Transverse colon (tissue), 4 donors: ENCODE results near the gene SMAD7. TPM values are rescaled to one million over a fixed set of nuclear protein-coding genes. Genes with fewer than 3 reads are reported as not detected.
A peak's percentile ranks its signal among the peaks of the same experiment; 100 is the strongest.

ENCODE experiments used
- DNase-seq: peaks from one replicate; pipeline ENCODE4 v3.0.0-alpha.2; 2019
- H3K27ac ChIP-seq, 4 donors: fragments of 200-600 bp; sonication (generic); 2 replicates each; pipeline ENCODE4 v1.5.1; 2016 to 2018; ENCODE audit warnings: inconsistent platforms in 4 of 4
- H3K27me3 ChIP-seq: fragments of 200-600 bp; sonication (generic); 2 replicates; pipeline ENCODE4 v1.5.1; 2017; ENCODE audit warnings: inconsistent platforms
- H3K36me3 ChIP-seq, 4 donors: fragments of 200-600 bp; sonication (generic); 2 replicates each; pipeline ENCODE4 v1.5.1; 2017 to 2019; ENCODE audit warnings: inconsistent platforms in 4 of 4
- H3K4me1 ChIP-seq, 4 donors: fragments of 200-600 bp; sonication (generic); 2 replicates each; pipeline ENCODE4 v1.5.1; 2017 to 2020; ENCODE audit warnings: inconsistent platforms in 4 of 4
- H3K4me3 ChIP-seq, 4 donors: fragments of 200-600 bp; sonication (generic); 1 replicate in 1 of 4; 2 replicates in 3 of 4; pipeline versions ENCODE4 v1.5.1 to v1.6.1; 2017 to 2019; ENCODE audit warnings: inconsistent platforms in 4 of 4
- H3K9me3 ChIP-seq, 2 donors: fragments of 200-600 bp; sonication (generic); 2 replicates each; pipeline ENCODE4 v1.5.1; 2017 to 2019; ENCODE audit warnings: inconsistent platforms in 2 of 2
- EP300 ChIP-seq: sonication (generic); formaldehyde crosslinking; IDR thresholded peaks from one replicate; pipeline ENCODE4 v1.6.1; 2017; ENCODE audit warnings: antibody characterized with exemption, low read depth
- POLR2A ChIP-seq: fragments of 450-650 bp; IDR thresholded peaks from one replicate; pipeline ENCODE4 v1.6.1; 2016; ENCODE audit warnings: antibody characterized with exemption, mild to moderate bottlenecking, moderate library complexity
- POLR2AphosphoS5 ChIP-seq, 3 donors: sonication (generic); formaldehyde crosslinking; IDR thresholded peaks; one replicate each; pipeline ENCODE4 v1.6.1; 2016; ENCODE audit warnings: antibody characterized with exemption in 3 of 3
- WGBS, 2 donors: methylation state at CpG; one replicate each; pipeline ENCODE4 v1.1.5; 2018; ENCODE audit warnings: low coverage in 1 of 2; 5-methylcytosine and 5-hydroxymethylcytosine counted together
- in situ Hi-C, 4 donors: fragments of 200-750 bp; cut with MboI; loops; one replicate each; pipeline versions ENCODE4 v1.15.0 to v1.15.1; 2017; ENCODE audit warnings: low sequenced_read_pairs in 3 of 4, low pct_ligation_motif_present in 1 of 4, low pct_unique_long_range_greater_than_20kb in 1 of 4
- intact Hi-C: fragments of 100-400 bp; cut with DNase I; formaldehyde crosslinking; loops from one replicate; pipeline ENCODE4 v1.15.1; 2023; ENCODE audit warnings: low total_unique reads
- total RNA-seq, 4 donors: library from RNA; depleted of rRNA; stranded (reverse); fragments of >200 nt; gene quantifications; one replicate each; pipeline ENCODE4 v1.1.0, GENCODE V29; 2016
- TF ChIP-seq, protein P1 (sequence below), 5 experiments: fragments of 200-600 bp in 3 of 5; fragments of 450-650 bp in 2 of 5; sonication (generic) in 3 of 5; IDR thresholded peaks; 1 replicate in 2 of 5; 2 replicates in 3 of 5; pipeline ENCODE4 v1.5.1; 2016 to 2017; ENCODE audit warnings: antibody characterized with exemption in 5 of 5, inconsistent platforms in 3 of 5, mild to moderate bottlenecking in 2 of 5, moderate library complexity in 1 of 5

SMAD7 gene
- total RNA-seq, 4 donors from 2014 or later, result 76.0 to 199 (median 77.1) TPM

DNA sequence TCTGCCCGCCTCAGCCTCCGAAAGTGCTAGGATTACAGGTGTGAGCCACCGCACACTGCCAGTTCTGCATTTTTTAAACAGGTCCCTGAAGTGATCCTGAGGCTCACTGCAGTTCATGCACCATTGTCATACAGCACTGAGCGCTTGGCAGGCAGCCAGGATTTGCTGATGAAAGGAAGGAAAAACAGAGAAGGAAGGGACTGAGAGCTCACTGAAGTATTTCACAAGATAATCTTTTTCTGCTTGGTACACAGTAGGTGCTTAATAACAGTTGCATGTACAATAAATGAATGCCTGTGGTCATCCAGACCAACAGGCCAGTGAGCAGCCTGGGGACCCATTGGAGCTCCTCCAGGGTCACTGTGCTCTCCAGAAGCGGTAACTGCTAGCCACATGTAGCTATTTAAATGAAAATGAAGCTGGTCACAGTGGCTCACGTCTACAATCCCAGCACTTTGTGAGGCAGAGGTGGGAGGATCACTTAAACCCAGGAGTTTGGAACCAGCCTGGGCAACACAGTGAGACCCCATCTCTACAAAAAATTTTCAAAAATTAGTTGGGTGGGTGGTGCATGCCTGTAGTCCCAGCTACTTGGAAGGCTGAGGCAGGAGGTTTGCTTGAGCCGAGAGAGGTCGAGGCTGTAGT, 33.1 kb upstream of the SMAD7 start:
- in situ Hi-C loops, result no loop called here
- no peaks in the 10 kb centered on the region for H3K9me3 ChIP-seq
- H3K27me3 ChIP-seq, result no peaks in the 10 kb centered on the region
- no peak for DNase-seq
- intact Hi-C loops, result no loop called here
- no peak for TF ChIP-seq POLR2A
- TF ChIP-seq EP300, result no peak
- TF ChIP-seq, protein P1, sequence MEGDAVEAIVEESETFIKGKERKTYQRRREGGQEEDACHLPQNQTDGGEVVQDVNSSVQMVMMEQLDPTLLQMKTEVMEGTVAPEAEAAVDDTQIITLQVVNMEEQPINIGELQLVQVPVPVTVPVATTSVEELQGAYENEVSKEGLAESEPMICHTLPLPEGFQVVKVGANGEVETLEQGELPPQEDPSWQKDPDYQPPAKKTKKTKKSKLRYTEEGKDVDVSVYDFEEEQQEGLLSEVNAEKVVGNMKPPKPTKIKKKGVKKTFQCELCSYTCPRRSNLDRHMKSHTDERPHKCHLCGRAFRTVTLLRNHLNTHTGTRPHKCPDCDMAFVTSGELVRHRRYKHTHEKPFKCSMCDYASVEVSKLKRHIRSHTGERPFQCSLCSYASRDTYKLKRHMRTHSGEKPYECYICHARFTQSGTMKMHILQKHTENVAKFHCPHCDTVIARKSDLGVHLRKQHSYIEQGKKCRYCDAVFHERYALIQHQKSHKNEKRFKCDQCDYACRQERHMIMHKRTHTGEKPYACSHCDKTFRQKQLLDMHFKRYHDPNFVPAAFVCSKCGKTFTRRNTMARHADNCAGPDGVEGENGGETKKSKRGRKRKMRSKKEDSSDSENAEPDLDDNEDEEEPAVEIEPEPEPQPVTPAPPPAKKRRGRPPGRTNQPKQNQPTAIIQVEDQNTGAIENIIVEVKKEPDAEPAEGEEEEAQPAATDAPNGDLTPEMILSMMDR (IDR thresholded peaks at IDR 0.05), result no peak
- no peak for TF ChIP-seq POLR2AphosphoS5 (IDR thresholded peaks at IDR 0.05)
- 92 to 95% methylated on average over 2 to 8 of the region's 8 CpGs for WGBS, 2 donors
- no peak overlapping the region for H3K4me3 ChIP-seq
- H3K36me3 ChIP-seq, result no peaks in the 10 kb centered on the region
- no peak overlapping the region for H3K27ac ChIP-seq
- peaks cover 0 to 6% (median 2%) of the 10 kb centered on the region in 4 donors for H3K4me1 ChIP-seq

DNA sequence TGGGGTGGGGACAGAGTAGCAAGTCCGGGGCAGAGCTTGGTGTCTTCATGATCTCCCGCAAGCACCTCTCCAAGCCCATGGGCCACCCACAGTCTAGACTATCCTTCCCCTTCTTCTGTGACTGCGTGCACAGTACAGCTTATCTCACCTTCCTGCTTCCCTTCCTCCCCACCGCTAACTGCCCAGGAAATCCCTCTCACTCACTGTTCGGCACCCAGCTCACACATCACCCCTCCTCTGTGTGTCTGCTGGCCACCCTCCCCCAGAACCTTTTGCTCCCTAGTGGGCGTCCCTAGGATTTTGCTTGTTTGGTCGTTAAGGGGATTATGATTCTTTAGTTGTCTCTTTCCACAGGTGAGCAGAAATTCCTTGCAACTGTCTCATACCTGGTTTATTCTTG, 31.5 kb upstream of the SMAD7 start:
- Histone ChIP-seq H3K4me3 (no peak overlapping the region), H3K9me3 (no peaks in the 10 kb centered on the region), H3K36me3 (no peaks in the 10 kb centered on the region), H3K27me3 (no peaks in the 10 kb centered on the region), H3K27ac (no peak overlapping the region), H3K4me1 (peaks cover 0 to 6% (median 2%) of the 10 kb centered on the region in 4 donors)
- in situ Hi-C loops (no loop called here), intact Hi-C loops (no loop called here)
- 47 to 71% methylated on average over 2 to 7 of the region's 7 CpGs for WGBS, 2 donors
- TF ChIP-seq EP300 (no peak), POLR2AphosphoS5 (IDR thresholded peaks at IDR 0.05) (no peak), POLR2A (no peak)
- TF ChIP-seq, protein P1 (IDR thresholded peaks at IDR 0.05), result no peak
- no peak for DNase-seq

DNA sequence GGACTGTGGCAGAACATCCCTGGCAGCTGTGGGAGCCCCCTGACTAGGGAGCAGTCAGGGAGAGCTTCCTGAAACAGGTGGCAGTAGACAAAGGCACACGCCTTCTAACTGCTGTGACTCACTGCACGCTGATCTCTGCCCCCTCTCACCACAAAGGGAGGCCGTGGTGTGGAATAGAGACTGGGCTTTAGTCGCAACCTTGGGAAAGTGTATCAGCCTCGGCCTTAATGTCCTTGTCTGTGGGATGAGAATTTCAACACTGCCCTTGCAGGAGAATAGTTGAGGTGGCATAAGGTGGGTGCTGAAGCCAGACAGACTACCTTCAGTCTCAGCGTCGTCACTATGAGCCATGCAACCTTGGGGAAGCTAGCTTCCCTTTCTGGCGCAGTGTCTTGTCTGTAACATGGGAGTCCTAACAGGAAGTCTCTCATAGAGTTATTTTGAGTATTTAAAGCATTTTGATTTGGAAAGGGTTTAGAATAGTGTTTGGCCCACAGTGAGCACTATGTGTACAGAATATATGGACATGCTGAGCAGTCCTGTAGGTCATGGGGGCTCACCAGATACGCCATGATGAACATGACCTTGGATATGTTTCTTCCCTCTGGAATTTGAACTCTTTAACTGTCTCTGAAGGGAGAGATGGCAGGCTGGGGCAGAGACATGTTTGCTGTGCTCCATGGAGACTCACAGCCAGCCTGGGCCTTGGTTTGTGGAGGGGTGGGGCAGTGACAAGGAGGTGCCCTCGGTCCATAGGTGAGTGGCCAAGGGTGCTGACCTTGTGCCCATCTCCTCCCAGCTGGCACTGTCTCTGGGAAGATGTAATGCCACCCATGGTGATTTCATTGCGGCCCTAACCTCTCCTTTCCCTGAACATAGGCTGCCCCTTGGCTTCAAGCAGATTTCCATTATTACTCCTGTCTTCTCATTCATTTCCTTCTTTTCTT, 29.5 kb upstream of the SMAD7 start:
- DNase-seq, result peak; percentile 50
- H3K9me3 ChIP-seq, result no peaks in the 10 kb centered on the region
- peak overlapping the region in 3 of 4 donors; percentile 6 to 20 (median 9) for H3K27ac ChIP-seq
- H3K4me1 ChIP-seq, result peaks cover 0 to 14% (median 10%) of the 10 kb centered on the region in 4 donors
- intact Hi-C loops (no loop called here), in situ Hi-C loops (no loop called here)
- 68 to 100% methylated on average over 1 to 11 of the region's 11 CpGs for WGBS, 2 donors
- H3K36me3 ChIP-seq, result no peaks in the 10 kb centered on the region
- no peak for TF ChIP-seq POLR2A
- TF ChIP-seq POLR2AphosphoS5 (IDR thresholded peaks at IDR 0.05), result peak in 1 of 3 donors; percentile 13
- no peak overlapping the region for H3K4me3 ChIP-seq
- no peaks in the 10 kb centered on the region for H3K27me3 ChIP-seq

DNA sequence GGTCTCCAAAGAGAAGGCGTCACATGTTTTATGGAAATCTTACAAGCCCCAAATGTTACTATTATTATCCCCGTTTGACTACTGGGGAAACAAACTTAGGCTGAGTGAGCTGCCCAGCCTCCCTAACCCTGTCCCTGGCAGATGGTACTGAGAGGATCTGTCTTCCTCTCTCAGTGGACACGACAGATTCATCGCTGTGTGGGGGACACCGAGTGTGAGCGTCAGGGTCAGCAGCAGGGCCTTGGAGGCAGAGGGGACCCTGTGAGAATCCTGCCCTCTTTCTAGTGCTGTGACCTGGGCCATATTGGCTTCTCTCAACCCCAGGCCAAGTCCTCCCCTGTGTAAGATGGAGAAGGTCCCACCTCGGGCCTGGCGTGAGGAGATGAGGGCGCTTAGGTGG, 27.1 kb upstream of the SMAD7 start:
- TF ChIP-seq, protein P1 (IDR thresholded peaks at IDR 0.05), result no peak
- TF ChIP-seq POLR2A (no peak), POLR2AphosphoS5 (IDR thresholded peaks at IDR 0.05) (no peak), EP300 (no peak)
- Histone ChIP-seq H3K4me3 (no peak overlapping the region), H3K27ac (no peak overlapping the region), H3K9me3 (no peaks in the 10 kb centered on the region), H3K27me3 (no peaks in the 10 kb centered on the region), H3K36me3 (no peaks in the 10 kb centered on the region), H3K4me1 (peaks cover 10 to 20% (median 15%) of the 10 kb centered on the region in 4 donors)
- intact Hi-C loops (no loop called here), in situ Hi-C loops (no loop called here)
- no peak for DNase-seq
- whole genome bisulfite sequencing, 2 donors, result 91% methylated on average over 9 of the region's 9 CpGs; no CpG with 5 or more reads in 1 of the 2 donors
